ENCODE measurements around the gene CYP4Z1. TPM values are rescaled to one million over a fixed set of nuclear protein-coding genes. Genes with fewer than 3 reads are reported as not detected.
"Not testable (repeated sequence)": the region's sequence is repeated elsewhere in the genome, so short reads cannot be mapped to it uniquely, and the experiment has no call there.

Gene CYP4Z1
- total RNA-seq, 1 donor from 2014 or later = not detected

DNA sequence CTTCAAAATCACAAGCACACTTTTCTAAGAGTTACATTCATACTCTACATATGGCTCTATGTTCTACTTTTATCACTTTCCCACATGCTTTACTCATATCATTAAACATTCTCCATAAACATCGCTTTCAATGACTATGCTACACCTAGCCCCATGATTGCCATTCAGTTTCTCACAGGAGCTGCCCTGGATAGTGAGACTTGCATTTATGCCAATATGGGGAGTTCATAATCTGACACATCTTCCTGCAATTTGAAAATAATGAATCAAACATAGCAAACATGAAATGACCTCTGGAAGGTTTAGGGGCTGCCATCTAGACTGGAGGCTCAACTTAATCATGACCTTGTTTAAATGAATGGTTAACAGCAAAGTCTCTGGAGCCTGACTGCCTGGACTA lies 61.2 kb downstream of the CYP4Z1 start:
- intact Hi-C loops (cut with micrococcal nuclease) = no loop called here

DNA sequence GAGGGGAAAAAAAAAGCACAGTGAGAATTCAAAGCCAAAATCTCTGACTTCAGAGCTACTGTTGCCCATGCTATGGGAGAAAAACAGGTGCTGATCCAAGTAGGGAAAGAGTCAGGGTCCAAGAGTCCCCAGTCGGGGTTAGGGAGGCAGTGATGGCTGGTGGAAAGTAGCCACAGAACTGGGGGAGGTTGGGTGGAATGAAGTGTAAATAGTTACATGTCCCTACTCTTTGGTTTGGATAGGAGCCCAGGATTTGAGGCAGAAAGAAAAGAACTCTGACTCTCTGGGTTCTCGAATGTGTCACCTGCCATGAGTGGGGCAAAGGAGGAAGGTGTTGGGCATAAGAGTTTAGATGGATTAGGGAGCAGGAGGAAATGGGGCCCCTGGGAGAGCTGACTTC lies 61.8 kb downstream of the CYP4Z1 start:
- intact Hi-C loops (cut with micrococcal nuclease) = not testable (repeated sequence)

DNA sequence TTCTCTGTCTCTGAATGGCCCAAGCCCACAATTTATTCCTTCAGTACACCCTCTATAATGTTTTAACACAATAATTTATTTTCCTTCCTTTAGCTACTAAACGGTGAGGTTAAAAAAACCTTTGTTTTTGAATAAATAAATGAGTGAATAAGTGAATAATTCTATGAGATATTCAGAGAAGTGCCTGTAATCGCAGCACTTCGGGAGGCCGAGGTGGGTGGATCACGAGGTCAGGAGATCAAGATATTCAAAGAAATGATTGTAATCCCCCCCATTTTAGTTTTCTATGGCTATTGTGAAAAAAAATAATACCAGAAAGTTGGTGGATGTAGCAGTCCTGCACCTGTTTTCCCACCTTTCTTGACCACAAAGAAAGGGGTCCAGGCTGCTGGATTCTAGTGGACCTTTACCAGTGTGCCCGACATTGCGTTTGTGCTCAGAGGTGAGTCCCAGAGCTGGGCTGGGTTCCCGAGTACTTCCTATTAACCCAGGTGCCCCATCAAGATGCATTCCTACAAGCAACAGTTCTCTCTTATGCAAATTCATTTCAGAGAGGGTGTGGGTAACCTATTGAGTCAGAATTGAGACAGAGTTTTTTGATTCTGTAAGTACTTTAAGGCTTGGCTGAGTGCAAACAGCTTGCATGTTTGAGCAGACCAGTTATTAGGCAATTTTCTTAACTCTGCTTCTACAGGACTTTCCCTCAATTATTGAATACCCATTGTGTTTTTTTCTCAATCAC lies 62.6 kb downstream of the CYP4Z1 start:
- intact Hi-C loops (cut with micrococcal nuclease) = not testable (repeated sequence)

DNA sequence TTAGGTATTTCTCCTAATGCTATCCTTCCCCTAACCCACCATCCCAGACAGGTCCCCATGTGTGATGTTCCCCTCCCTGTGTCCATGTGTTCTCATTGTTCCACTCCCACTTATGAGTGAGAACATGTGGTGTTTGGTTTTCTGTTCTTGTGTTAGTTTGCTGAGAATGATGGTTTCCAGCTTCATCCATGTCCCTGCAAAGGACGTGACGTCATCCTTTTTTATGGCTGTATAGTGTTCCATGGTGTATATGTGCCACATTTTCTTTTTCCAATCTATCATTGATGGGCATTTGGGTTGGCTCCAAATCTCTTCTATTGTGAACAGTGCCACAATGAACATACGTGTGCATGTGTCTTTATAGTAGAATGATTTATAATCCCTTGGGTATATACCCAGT lies 65.6 kb downstream of the CYP4Z1 start:
- intact Hi-C loops (cut with micrococcal nuclease) = not testable (repeated sequence)

DNA sequence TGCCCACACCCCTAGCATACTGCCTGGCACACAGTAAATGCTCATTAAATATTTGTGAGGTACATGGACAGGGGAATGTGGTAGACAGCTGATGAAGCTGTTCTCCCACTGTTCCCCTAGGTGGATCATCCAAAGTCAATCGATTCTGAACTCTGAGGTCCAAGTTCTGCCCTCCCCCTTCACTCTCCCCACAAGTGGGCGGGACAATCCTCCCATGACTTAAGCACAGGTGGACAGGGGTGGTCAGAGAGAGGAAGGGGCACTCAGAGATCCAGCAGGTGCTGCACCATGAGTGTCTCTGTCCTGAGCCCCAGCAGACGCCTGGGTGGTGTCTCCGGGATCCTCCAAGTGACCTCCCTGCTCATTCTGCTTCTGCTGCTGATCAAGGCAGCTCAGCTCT lies 70.2 kb downstream of the CYP4Z1 start, which contains the start of gene CYP4A22:
TSS of gene CYP4A22 (plus strand) at position 244 of the 400 bp plus-strand sequence. CDS start at position 289, 45 bp downstream.
- intact Hi-C loops (cut with micrococcal nuclease) = no loop called here

DNA sequence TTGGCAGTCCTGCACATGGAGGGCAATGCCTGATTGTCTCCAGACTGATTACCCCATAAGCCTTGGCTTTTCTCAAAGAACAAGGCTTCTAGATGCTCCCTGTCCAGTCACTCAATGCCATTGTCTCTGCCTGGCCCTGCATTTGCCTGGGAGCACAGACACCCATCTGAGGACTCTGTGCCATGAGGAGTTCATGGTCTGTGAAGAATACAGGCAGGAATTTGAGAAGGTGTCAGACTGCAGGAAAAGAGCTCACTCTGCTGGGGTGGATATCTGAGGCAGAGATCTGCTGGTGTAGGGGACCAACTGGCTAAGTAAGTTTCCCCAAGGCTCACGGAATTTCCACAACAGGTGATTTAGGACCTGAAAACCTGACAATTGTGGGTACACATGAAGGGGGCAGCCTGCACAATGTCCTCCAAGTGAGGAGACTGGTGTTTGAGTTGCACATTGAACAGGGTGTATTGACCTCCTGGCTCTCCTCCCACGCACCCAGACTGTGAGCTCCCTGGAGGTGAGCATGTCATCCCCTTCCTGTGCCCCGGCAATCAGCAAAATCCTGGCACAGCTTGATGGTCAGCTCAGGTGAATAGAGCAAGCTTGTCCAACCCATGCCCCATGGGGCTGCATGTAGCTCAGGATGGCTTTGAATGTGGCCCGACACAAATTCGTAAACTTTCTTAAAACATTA lies 71.0 kb downstream of the CYP4Z1 start:
- intact Hi-C loops (cut with micrococcal nuclease) = no loop called here

DNA sequence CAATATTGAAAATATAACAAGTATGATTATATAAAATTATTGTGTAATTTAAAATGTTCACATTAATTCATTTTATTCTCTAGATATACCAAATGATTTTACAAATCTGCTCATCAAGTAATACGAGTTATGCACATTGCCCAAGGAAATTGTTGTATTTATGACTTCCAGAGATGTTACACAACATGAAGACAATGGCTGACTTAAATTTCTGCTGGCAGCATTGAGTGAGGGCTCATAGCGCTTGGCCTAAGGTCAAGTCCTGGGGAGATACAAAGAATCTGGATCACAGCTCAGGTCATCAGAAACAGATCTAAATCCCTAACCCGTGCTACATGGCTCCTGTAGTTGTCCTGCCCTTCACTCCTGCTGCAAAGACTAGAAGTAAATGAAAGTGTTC lies 73.3 kb downstream of the CYP4Z1 start:
- intact Hi-C loops (cut with micrococcal nuclease) = not testable (repeated sequence)

DNA sequence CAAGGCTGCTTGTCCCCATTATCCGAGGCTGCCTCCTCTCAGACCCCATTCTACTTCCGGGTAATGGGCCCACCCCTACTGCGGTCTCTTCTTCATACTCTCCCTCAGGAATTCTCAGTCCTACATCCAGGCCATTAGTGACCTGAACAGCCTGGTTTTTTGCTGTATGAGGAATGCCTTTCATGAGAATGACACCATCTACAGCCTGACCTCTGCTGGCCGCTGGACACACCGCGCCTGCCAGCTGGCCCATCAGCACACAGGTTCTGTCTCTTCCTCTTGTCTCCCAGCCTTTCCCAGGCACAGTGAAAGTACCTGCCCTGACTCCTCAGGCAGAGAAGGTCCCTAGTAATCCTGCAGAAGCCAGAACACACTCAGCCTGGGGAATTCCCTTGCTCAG lies 76.6 kb downstream of the CYP4Z1 start:
- intact Hi-C loops (cut with micrococcal nuclease) = not testable (repeated sequence)

DNA sequence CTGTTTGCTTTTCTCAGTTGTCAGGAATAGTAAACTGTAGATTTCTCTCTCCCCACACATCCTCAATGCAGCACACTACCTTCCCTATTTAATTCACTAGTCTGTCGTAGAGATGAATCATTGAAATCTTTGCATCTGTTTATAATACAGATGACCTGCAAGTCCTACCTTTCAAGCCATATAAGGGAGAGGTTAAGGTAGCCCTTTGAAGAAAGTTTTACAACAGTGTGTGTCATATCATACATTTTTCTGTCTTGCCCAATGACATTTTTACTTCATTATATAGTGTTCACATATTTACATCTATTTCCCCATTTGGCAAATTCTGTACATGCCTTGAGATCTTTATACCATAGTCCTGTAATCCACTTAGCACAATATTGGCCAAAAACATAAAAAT lies 79.5 kb downstream of the CYP4Z1 start:
- intact Hi-C loops (cut with micrococcal nuclease) = not testable (repeated sequence)

DNA sequence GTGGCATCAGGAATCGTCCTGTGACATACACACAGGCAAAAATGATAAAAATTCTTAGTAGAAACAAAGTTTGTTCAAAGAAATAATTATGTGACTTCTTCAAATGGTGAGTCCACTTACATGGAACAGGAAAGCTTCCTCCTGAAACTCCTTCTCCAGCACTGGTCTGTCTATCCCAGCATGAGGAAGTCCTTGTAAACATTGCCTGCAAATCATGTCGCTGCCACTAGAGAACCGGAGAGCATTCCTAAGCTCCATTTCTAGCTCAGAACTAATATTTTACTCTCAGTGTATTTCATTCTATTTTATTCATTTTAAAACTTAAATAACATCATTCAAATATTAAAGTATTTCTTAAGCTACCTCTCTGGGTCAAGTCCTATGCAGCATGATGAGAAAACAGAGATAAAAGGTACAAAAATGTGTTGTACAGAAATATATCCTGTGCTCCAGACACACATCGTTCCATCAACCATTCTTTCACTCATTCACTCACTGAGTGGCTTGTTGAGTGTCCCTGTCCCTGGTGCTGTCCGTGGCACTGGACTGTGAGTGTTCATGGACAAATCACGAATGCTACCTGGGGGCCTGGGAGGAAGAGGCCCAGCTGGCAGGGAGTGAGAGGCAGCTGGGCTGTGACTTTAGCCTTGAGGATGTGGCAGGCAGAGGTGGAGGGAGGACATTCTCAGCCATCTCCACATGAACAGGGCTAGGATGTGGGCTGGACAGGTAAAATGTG lies 80.2 kb downstream of the CYP4Z1 start:
- intact Hi-C loops (cut with micrococcal nuclease) = no loop called here

DNA sequence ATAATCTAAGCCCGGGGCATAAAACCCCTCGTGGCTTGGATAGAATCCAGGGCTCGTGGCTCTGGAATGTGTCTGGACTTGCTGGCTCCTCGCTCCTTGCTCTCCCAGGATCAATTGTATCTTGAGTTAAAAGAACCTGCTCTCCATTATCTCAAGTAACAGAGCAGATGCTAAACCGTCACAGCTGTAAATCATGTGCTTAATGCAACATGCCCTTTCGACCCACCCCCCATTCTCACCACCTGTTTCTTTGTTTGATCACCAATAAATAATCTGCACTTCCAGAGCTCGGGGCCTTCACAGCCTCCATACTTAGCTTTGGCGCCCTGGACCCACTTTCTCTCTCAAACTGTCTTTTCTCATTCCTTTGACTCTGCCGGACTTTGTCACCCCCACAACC lies 82.1 kb downstream of the CYP4Z1 start:
- intact Hi-C loops (cut with micrococcal nuclease) = not testable (repeated sequence)

DNA sequence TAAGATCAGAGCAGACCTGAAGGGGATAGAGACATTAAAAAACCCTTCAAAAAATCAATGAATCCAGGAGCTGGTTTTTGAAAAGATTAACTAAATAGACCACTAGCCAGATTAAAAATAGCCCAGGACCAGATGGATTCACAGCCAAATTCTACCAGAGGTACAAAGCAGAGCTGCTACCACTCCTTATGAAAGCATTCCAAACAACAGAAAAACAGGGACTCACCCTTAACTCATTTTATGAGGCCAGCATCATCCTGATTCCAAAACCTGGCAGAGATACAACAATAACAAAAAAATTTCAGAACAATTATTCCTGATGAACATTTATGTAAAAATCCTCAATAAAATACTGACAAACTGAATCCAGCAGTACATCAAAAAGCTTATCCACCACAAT lies 89.4 kb downstream of the CYP4Z1 start:
- intact Hi-C loops (cut with micrococcal nuclease) = not testable (repeated sequence)

DNA sequence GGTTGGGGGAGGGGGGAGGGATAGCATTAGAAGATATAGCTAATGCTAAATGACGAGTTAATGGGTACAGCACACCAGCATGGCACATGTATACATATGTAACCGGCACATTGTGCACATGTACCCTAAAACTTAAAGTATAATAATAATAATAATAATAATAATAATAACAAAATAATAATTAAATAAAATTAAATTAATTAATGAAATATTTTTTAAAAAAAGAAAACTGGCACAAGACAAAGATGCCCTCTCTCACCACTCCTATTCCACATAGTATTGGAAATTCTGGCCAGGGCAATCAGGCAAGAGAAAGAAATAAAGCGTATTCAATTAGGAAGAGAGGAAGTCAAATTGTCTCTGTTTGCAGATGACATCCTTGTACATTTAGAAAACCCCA lies 90.9 kb downstream of the CYP4Z1 start:
- intact Hi-C loops (cut with micrococcal nuclease) = not testable (repeated sequence)

DNA sequence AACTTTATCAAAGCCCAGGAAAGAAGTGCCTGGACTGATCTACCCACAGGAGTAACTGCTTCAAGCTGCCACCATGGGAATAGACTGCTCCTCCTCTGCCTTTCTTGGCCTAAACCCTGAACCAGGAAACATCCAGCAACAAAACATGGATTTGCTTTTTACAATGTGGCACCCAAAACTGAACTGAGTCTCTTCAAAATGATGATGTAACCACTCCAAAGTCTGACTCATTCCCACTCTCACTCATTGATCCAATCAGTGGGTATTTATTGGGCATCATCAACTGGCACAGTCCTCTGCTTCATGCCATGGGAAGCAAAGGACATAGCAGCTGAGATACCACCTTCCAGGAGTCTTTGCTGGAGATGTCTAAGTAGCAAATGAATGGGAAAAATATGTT lies 93.7 kb downstream of the CYP4Z1 start:
- intact Hi-C loops (cut with micrococcal nuclease) = no loop called here

DNA sequence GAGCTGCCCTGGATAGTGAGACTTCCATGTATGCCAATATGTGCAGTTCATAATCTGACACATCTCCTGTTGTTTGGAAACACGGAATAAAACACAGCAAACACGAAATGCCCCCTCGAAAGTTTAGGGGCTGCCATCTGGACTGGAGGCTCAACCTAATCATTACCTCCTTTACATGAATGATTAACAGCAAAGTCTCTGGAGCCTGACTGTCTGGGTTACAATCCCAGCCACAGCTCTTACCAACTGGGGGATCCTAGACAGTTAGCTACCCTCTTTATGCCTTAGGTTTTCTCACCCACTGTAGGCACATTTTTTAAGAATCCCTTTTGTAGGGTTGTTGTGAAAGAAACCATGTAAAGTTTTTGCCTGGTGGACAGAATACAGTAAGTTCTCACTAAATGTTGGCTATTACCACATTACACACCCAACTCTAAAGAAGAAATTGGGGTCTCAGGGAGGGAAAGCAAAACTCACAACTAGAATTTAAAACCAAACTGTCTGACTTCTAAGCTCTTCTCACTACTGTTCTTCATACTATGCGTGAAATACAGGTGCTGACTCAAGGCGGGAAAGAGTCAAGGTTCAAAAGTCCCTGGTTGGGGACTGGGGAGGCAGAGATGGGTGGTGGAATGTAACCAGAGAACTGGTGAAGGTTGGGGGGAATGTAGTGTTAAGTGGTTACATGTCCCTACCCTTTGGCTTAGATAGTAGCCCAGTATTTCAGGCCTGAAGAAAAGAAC lies 94.4 kb downstream of the CYP4Z1 start:
- intact Hi-C loops (cut with micrococcal nuclease) = no loop called here

DNA sequence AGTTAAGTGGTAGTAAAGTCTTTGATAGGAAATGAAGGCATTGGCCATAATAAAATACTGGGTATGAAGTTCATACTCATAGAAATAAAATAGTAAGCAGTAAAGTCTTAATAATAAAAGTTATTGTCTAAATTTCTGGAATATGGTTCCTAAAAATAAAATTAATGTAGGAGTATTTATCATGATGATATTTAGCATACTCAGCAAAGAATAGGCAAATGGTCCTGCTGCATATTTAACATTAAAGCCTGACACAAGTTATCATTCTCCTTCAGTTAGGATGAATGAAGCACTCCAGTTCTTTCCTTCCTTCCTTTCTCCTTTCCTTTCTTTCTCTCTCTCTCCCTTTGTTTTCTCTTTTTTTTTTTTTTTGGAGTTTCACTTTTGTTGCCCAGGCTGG lies 97.5 kb downstream of the CYP4Z1 start:
- intact Hi-C loops (cut with micrococcal nuclease) = no loop called here

Other genes starting within 250 kb of the CYP4Z1 start
- not detected in 2 replicates for gene CYP4A11, start 125.8 kb upstream of the CYP4Z1 start, total RNA-seq
- gene CYP4X1, start 43.6 kb upstream of the CYP4Z1 start, total RNA-seq = not detected in 2 replicates
- gene CYP4A22, start 70.2 kb downstream of the CYP4Z1 start, total RNA-seq = not detected in 2 replicates
- gene PDZK1IP1, start 122.8 kb downstream of the CYP4Z1 start, total RNA-seq = not detected in 2 replicates
- gene TAL1, start 165.0 kb downstream of the CYP4Z1 start, total RNA-seq = not detected in 2 replicates
- gene STIL, start 246.9 kb downstream of the CYP4Z1 start, total RNA-seq = 28.4 and 32.0 TPM in 2 replicates

All from T-helper 1 cell treated with Interleukin-12 subunit alpha and Interleukin-12 subunit beta and Interleukin-4 antibody, amounts not matched to agents 30 ng/mL and 1 ng/mL, for 36 hours (primary cell).